HFFc6 (cell line): Measurements from ENCODE around the gene SLC19A2. TPM values are rescaled to one million over a fixed set of nuclear protein-coding genes. Genes with fewer than 3 reads are reported as not detected.
A peak's percentile ranks its signal among the peaks of the same experiment; 100 is the strongest.
"Not testable (repeated sequence)": the region's sequence is repeated elsewhere in the genome, so short reads cannot be mapped to it uniquely, and the experiment has no call there.

Experiments used
- DNase-seq: peaks from one replicate; pipeline ENCODE4 v3.0.0-alpha.2; 2018
- H3K27ac Mint-ChIP-seq: 2 replicates; pipeline ENCODE4 v1.8.0; 2020; ENCODE audit warnings: mild to moderate bottlenecking, mixed read lengths
- H3K27me3 Mint-ChIP-seq: 2 replicates; pipeline ENCODE4 v1.8.0; 2021; ENCODE audit warnings: mild to moderate bottlenecking, moderate library complexity, mixed read lengths; ENCODE audit not compliant: insufficient read depth
- H3K36me3 Mint-ChIP-seq: 2 replicates; pipeline ENCODE4 v1.8.0; 2021; ENCODE audit warnings: low read depth, mixed read lengths
- H3K4me1 Mint-ChIP-seq: 2 replicates; pipeline ENCODE4 v1.8.0; 2020; ENCODE audit warnings: low read depth, mixed read lengths
- H3K4me3 Mint-ChIP-seq: 2 replicates; pipeline ENCODE4 v1.8.0; 2020; ENCODE audit warnings: mild to moderate bottlenecking, moderate library complexity, mixed read lengths
- H3K9me3 Mint-ChIP-seq: 2 replicates; pipeline ENCODE4 v1.8.0; 2020; ENCODE audit warnings: mild to moderate bottlenecking, mixed read lengths
- long read RNA-seq: library from polyadenylated mRNA; unstranded; transcript quantifications from one replicate; pipeline ENCODE4 v2.0.0, GENCODE V29; 2019
- total RNA-seq, 6 experiments: library from RNA; stranded (reverse); fragmentation: NEBNext Ultra II Directional; extraction: Animal tissue kit (Norgen Biotek cat#: 25700); gene quantifications; 2 replicates in 1 of 6; 3 replicates in 5 of 6; pipeline ENCODE4 v1.2.3, GENCODE V29; 2021
- TF ChIP-seq, protein P1 (sequence below): fragments of 200-600 bp; sonication (generic); IDR thresholded peaks from 2 replicates; pipeline ENCODE4 v1.5.0; 2021; ENCODE audit warnings: antibody characterized with exemption, mild to moderate bottlenecking

SLC19A2 gene, protein sequence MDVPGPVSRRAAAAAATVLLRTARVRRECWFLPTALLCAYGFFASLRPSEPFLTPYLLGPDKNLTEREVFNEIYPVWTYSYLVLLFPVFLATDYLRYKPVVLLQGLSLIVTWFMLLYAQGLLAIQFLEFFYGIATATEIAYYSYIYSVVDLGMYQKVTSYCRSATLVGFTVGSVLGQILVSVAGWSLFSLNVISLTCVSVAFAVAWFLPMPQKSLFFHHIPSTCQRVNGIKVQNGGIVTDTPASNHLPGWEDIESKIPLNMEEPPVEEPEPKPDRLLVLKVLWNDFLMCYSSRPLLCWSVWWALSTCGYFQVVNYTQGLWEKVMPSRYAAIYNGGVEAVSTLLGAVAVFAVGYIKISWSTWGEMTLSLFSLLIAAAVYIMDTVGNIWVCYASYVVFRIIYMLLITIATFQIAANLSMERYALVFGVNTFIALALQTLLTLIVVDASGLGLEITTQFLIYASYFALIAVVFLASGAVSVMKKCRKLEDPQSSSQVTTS
- 1 to 10 TPM; 2.3 to 3.2 (median 2.8) TPM for total RNA-seq
- long read RNA-seq, partial matches to known transcripts, result 0 of 1 reads
- long read RNA-seq, other reads (novel, unspliced or antisense), result 0 of 1 reads

DNA sequence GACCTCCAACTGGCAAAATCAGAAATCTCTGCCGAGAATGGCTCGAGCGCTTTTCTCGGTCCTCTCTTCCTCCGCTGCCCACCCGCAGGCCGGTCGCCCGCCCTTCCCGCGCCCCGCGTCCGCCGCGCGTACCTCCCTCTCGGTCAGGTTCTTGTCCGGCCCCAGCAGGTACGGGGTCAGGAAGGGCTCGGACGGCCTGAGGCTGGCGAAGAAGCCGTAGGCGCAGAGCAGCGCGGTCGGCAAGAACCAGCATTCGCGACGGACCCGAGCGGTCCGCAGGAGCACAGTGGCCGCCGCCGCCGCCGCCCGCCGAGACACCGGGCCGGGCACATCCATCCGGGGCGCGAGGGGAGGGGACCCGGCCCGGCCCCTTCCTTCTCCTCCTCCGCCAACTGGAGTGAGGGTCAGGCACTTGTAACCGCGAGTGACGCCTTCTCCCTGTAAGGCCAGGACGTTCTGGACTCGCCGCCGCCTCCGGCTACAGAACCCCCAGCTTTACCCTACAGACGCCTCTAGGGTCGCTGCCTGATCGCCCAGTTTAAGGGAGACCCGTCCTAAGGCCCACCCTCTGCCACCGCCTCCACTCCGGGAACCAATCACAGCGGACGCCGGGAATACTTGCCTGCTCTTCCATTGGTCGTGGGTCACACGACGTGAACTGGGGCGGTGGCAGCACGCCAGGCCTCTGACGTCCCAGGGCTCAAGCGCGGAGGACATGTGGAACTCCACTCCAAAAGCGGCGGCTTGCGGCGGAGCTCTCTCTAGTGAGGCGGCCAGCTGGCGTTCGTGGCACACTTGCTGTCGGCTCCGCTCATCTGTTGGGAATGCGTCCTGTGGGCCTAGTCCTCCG, at the start of gene SLC19A2:
Gene SLC19A2, minus strand, starts transcription at position 514 of the 850 bp plus-strand sequence. Its CDS starts 178 bp downstream, at position 336.
- TF ChIP-seq, protein P1, sequence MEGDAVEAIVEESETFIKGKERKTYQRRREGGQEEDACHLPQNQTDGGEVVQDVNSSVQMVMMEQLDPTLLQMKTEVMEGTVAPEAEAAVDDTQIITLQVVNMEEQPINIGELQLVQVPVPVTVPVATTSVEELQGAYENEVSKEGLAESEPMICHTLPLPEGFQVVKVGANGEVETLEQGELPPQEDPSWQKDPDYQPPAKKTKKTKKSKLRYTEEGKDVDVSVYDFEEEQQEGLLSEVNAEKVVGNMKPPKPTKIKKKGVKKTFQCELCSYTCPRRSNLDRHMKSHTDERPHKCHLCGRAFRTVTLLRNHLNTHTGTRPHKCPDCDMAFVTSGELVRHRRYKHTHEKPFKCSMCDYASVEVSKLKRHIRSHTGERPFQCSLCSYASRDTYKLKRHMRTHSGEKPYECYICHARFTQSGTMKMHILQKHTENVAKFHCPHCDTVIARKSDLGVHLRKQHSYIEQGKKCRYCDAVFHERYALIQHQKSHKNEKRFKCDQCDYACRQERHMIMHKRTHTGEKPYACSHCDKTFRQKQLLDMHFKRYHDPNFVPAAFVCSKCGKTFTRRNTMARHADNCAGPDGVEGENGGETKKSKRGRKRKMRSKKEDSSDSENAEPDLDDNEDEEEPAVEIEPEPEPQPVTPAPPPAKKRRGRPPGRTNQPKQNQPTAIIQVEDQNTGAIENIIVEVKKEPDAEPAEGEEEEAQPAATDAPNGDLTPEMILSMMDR, result peak; percentile 39; the same call in 1 of the 2 replicates
- Mint-ChIP-seq H3K9me3 (no peaks in the 10 kb centered on the region), H3K4me3 (peak within 1 kb of the TSS; percentile 94), H3K27ac (peak within 1 kb of the TSS; percentile 100), H3K4me1 (peaks cover 51% of the 10 kb centered on the region), H3K36me3 (no peaks in the 10 kb centered on the region), H3K27me3 (peaks cover 2% of the 10 kb centered on the region; the same call in 1 of the 2 replicates)
- DNase-seq, result peak; percentile 100

DNA sequence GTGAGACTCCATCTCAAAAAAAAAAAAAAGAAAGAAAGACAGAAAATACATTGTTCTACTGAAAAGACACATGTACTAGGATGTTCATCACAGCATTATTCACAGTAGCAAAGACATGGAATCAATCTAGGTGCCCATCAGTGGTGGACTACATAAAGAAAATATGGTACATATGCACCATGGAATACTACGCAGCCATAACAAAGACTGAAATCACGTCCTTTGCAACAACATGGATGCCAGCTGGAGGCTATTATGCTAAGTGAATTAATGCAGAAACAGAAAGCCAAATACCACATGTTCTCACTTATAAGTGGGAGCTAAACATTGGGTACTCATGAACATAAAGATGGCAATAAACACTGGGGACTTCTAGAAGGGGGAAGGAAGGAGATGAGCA, 48.9 kb upstream of the SLC19A2 start:
- TF ChIP-seq, protein P1, result no peak
- peaks cover 5% of the 10 kb centered on the region; the same call in 1 of the 2 replicates for H3K27me3 Mint-ChIP-seq
- H3K4me1 Mint-ChIP-seq, result peaks cover 5% of the 10 kb centered on the region; the same call in 1 of the 2 replicates
- no peaks in the 10 kb centered on the region for H3K9me3 Mint-ChIP-seq
- no peaks in the 10 kb centered on the region for H3K36me3 Mint-ChIP-seq
- no peak overlapping the region for H3K27ac Mint-ChIP-seq
- no peak overlapping the region for H3K4me3 Mint-ChIP-seq
- no peak for DNase-seq

DNA sequence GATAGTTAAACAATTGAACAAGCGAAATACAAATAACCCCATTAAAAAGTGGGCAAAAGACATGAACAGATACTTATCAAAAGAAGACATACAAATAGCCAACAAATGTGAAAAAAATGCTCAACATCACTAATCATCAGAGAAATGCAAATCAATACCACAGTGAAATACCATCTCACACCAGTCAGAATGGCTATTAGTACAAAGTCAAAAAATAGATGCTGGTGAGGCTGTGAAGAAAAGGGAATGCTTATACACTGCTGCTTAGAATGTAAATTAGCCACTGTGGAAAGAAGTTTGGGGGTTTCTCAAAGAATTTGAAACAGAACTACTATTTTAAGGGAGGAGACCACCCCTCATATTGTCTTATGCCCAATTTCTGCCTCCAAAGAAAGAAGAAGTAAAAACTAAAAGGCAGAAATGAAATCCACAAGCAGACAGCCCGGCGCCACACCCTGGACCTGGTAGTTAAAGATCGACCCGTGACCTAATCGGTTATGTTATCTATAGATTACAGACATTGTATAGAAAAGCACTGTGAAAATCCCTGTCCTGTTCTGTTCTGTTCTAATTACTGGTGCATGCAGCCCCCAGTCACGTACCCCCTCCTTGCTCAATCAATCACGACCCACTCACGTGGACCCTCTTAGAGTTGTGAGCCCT, 47.9 kb upstream of the SLC19A2 start:
- H3K27me3 Mint-ChIP-seq, DNase-seq, H3K36me3 Mint-ChIP-seq, H3K4me3 Mint-ChIP-seq, H3K9me3 Mint-ChIP-seq, H3K4me1 Mint-ChIP-seq, H3K27ac Mint-ChIP-seq: not testable (repeated sequence)

DNA sequence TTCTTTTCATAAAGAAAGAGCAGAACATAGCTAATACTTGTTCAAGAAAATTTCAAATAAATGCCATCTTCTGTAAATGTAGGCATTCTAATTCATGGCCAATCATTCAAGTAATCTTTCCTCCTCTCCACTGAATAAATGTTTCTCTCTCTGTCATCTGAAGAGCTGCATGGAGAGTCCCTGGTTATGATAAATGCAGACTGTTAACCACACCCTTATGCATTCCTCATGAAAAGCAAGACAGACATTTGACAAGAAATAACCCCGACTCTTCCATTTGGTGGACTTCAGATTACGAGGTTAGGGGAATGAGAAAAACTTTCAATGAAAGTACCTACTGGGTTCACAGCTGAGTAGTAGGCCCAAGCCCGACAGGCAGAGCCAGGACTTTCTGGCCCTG, 44.7 kb upstream of the SLC19A2 start:
- TF ChIP-seq, protein P1, result no peak
- peaks cover 5% of the 10 kb centered on the region for H3K27me3 Mint-ChIP-seq
- no peaks in the 10 kb centered on the region for H3K4me1 Mint-ChIP-seq
- H3K9me3 Mint-ChIP-seq, result no peaks in the 10 kb centered on the region
- H3K4me3 Mint-ChIP-seq, result no peak overlapping the region
- no peak for DNase-seq
- no peak overlapping the region for H3K27ac Mint-ChIP-seq
- H3K36me3 Mint-ChIP-seq, result no peaks in the 10 kb centered on the region

DNA sequence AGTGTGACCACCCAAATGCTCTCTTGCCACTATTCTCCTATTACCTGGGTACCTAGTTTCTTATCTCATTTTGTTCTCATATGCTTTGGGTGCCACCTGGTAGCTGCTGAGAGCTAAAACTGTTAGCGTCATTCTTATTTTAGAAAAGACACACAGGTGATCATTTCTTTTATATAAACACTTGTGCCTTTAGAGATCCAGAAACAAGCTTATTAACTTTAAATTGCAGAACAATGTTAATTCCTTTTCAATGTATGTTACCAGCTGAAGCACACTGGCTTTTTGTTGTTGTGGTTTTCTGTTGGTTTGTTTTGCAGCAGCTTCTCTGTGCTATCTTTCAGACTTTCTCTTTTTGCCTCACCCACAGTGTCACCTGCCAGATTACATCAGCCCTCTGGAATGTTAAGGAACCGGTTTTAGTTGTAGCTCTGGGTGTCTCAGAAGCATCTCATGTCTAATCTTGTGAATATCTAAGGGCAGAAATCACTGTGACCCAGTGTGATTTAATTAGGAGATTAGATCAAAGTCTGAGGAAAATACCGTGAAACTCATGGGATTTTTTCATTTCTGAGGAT, 43.4 kb upstream of the SLC19A2 start:
- Mint-ChIP-seq H3K9me3 (no peaks in the 10 kb centered on the region), H3K27ac (no peak overlapping the region), H3K4me1 (no peaks in the 10 kb centered on the region), H3K27me3 (peaks cover 2% of the 10 kb centered on the region), H3K36me3 (no peaks in the 10 kb centered on the region), H3K4me3 (no peak overlapping the region)
- TF ChIP-seq, protein P1, result no peak
- DNase-seq, result no peak
